Neural progenitor cell (in vitro differentiated cells): ENCODE results near the gene VPS45. TPM values are rescaled to one million over a fixed set of nuclear protein-coding genes. Genes with fewer than 3 reads are reported as not detected.

Experiments used
- DNase-seq: peaks from one replicate; pipeline ENCODE4 v3.0.0-alpha.2; 2016; ENCODE audit warnings: low spot score
- H2AFZ ChIP-seq: fragments of 200-600 bp; sonication (generic); replicated peaks from 2 replicates; pipeline ENCODE4 v1.6.1; 2016; ENCODE audit warnings: antibody characterized with exemption
- H3F3A ChIP-seq: fragments of 200-600 bp; sonication (generic); 2 replicates; pipeline ENCODE4 v1.6.1; 2016; ENCODE audit warnings: antibody characterized with exemption, low read depth
- H3K27ac ChIP-seq: fragments of 200-600 bp; sonication (generic); 2 replicates; pipeline ENCODE4 v1.5.1; 2016; ENCODE audit warnings: mild to moderate bottlenecking
- H3K27me3 ChIP-seq: fragments of 200-600 bp; sonication (generic); 2 replicates; pipeline ENCODE4 v1.6.1; 2016; ENCODE audit warnings: mild to moderate bottlenecking, moderate library complexity
- H3K36me3 ChIP-seq: fragments of 200-600 bp; sonication (generic); 2 replicates; pipeline ENCODE4 v1.5.1; 2016
- H3K4me1 ChIP-seq: fragments of 200-600 bp; sonication (generic); 2 replicates; pipeline ENCODE4 v1.6.1; 2016; ENCODE audit warnings: mixed run types
- H3K4me2 ChIP-seq: fragments of 200-600 bp; sonication (generic); 2 replicates; pipeline ENCODE4 v1.6.1; 2016
- H3K4me3 ChIP-seq: fragments of 200-600 bp; sonication (generic); 2 replicates; pipeline ENCODE4 v1.5.1; 2016
- H3K79me2 ChIP-seq: fragments of 200-600 bp; sonication (generic); 2 replicates; pipeline ENCODE4 v1.6.1; 2016; ENCODE audit warnings: low read depth
- H3K9ac ChIP-seq: fragments of 200-600 bp; sonication (generic); 2 replicates; pipeline ENCODE4 v1.6.1; 2016
- H3K9me3 ChIP-seq: fragments of 200-600 bp; sonication (generic); 2 replicates; pipeline ENCODE4 v1.5.1; 2016; ENCODE audit warnings: low read depth
- H4K20me1 ChIP-seq: fragments of 200-600 bp; sonication (generic); 2 replicates; pipeline ENCODE4 v1.6.1; 2016; ENCODE audit warnings: low read depth
- H3K27ac Mint-ChIP-seq: 3 replicates; pipeline ENCODE4 v1.8.0; 2021; ENCODE audit warnings: mixed read lengths
- H3K27me3 Mint-ChIP-seq: 2 replicates; pipeline ENCODE4 v1.8.0; 2022; ENCODE audit warnings: low read depth, mild to moderate bottlenecking, inconsistent platforms, moderate library complexity, mixed read lengths; ENCODE audit not compliant: insufficient read depth
- H3K36me3 Mint-ChIP-seq: 3 replicates; pipeline ENCODE4 v1.8.0; 2021; ENCODE audit warnings: mixed read lengths
- H3K4me1 Mint-ChIP-seq: 3 replicates; pipeline ENCODE4 v1.8.0; 2021; ENCODE audit warnings: mixed read lengths
- H3K4me3 Mint-ChIP-seq: 3 replicates; pipeline ENCODE4 v1.8.0; 2021; ENCODE audit warnings: mild to moderate bottlenecking, moderate library complexity, mixed read lengths
- H3K9me3 Mint-ChIP-seq: 3 replicates; pipeline ENCODE4 v1.8.0; 2020; ENCODE audit warnings: mixed read lengths
- CTCF ChIP-seq: fragments of 200-600 bp; sonication (generic); IDR thresholded peaks from 2 replicates; pipeline ENCODE4 v1.5.1; 2017; ENCODE audit warnings: antibody characterized with exemption, mild to moderate bottlenecking
- EZH2 ChIP-seq: fragments of 200-600 bp; sonication (generic); IDR thresholded peaks from 2 replicates; pipeline ENCODE4 v1.6.1; 2017; ENCODE audit warnings: antibody characterized with exemption, mild to moderate bottlenecking, moderate library complexity
- EZH2phosphoT487 ChIP-seq: fragments of 200-600 bp; sonication (generic); IDR thresholded peaks from 2 replicates; pipeline ENCODE4 v1.6.1; 2017; ENCODE audit warnings: antibody characterized with exemption
- total RNA-seq: library from RNA; depleted of rRNA; stranded (reverse); fragments of >200 nt; gene quantifications from 2 replicates; pipeline ENCODE4 v1.2.3, GENCODE V29; 2015; ENCODE audit warnings: low replicate concordance

VPS45 gene
- total RNA-seq, 1 donor from 2014 or later, result 68.7 TPM

GRCh38 chr1:150126811-150127210 lies 59.2 kb downstream of the VPS45 start:
- H3K4me3 Mint-ChIP-seq, result no peak overlapping the region
- peaks cover 3% of the 10 kb centered on the region for H3K36me3 Mint-ChIP-seq
- no peaks in the 10 kb centered on the region for H3K4me1 Mint-ChIP-seq
- no peak overlapping the region for H3K27ac Mint-ChIP-seq
- no peak for DNase-seq
- no peaks in the 10 kb centered on the region for H4K20me1 ChIP-seq
- H3K27me3 Mint-ChIP-seq, result no peaks in the 10 kb centered on the region
- no peak for TF ChIP-seq EZH2phosphoT487
- no peak for TF ChIP-seq CTCF
- no peak for TF ChIP-seq EZH2
- no peaks in the 10 kb centered on the region for H3F3A ChIP-seq
- H3K4me3 ChIP-seq, result no peak overlapping the region
- H3K4me2 ChIP-seq, result no peak overlapping the region
- no peaks in the 10 kb centered on the region for H3K4me1 ChIP-seq
- H3K79me2 ChIP-seq, result no peaks in the 10 kb centered on the region
- H2AFZ ChIP-seq, result no peak overlapping the region
- no peak overlapping the region for H3K27ac ChIP-seq
- no peaks in the 10 kb centered on the region for H3K9me3 ChIP-seq
- no peak overlapping the region for H3K9ac ChIP-seq
- H3K27me3 ChIP-seq, result no peaks in the 10 kb centered on the region
- H3K36me3 ChIP-seq, result no peaks in the 10 kb centered on the region
- no peaks in the 10 kb centered on the region for H3K9me3 Mint-ChIP-seq

- no peaks in the 10 kb centered on the region for H3K79me2 ChIP-seq
- DNase-seq, result no peak
- TF ChIP-seq EZH2 (no peak), CTCF (no peak), EZH2phosphoT487 (no peak)
These were observed 59.9 kb downstream of the VPS45 start for GRCh38 chr1:150127464-150127863.

DNA sequence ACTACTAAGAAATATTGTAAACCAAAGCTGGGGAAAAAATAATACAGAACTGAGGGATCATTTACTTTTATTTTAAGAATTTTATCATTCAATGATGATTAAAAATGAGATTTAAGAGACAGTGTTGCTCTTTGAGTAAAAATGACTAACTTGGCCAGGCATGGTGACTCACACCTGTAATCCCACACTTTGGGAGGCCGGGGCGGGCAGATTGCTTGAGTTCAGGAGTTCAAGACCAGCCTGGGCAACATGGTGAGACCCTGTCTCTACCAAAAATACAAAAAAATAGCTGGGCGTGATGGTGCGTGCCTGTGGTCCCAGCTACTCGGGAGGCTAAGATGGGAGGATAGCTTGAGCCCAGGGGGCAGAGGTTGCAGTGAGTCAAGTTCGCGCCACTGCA lies 60.3 kb downstream of the VPS45 start:
- Mint-ChIP-seq H3K4me1 (no peaks in the 10 kb centered on the region), H3K4me3 (no peak overlapping the region), H3K27ac (no peak overlapping the region), H3K36me3 (peaks cover 2% of the 10 kb centered on the region), H3K9me3 (no peaks in the 10 kb centered on the region), H3K27me3 (no peaks in the 10 kb centered on the region)
- H3F3A ChIP-seq, result no peaks in the 10 kb centered on the region
- no peaks in the 10 kb centered on the region for H4K20me1 ChIP-seq
- H2AFZ ChIP-seq, result no peak overlapping the region
- no peaks in the 10 kb centered on the region for H3K27me3 ChIP-seq
- H3K4me3 ChIP-seq, result no peak overlapping the region
- H3K4me1 ChIP-seq, result no peaks in the 10 kb centered on the region
- DNase-seq, result no peak
- H3K4me2 ChIP-seq, result no peak overlapping the region
- no peaks in the 10 kb centered on the region for H3K36me3 ChIP-seq
- no peaks in the 10 kb centered on the region for H3K79me2 ChIP-seq
- H3K9me3 ChIP-seq, result no peaks in the 10 kb centered on the region
- H3K27ac ChIP-seq, result no peak overlapping the region
- TF ChIP-seq EZH2, result no peak
- TF ChIP-seq CTCF, result no peak
- no peak for TF ChIP-seq EZH2phosphoT487
- no peak overlapping the region for H3K9ac ChIP-seq

More at GRCh38 chr1:150127464-150127863, 59.9 kb downstream of the VPS45 start:
- no peak overlapping the region for H3K27ac ChIP-seq
- H3F3A ChIP-seq, result no peaks in the 10 kb centered on the region
- no peaks in the 10 kb centered on the region for H3K4me1 ChIP-seq
- no peak overlapping the region for H3K4me3 ChIP-seq
- H3K36me3 ChIP-seq, result no peaks in the 10 kb centered on the region
- no peaks in the 10 kb centered on the region for H3K27me3 ChIP-seq
- Mint-ChIP-seq H3K9me3 (no peaks in the 10 kb centered on the region), H3K4me3 (no peak overlapping the region), H3K27me3 (no peaks in the 10 kb centered on the region), H3K27ac (no peak overlapping the region), H3K4me1 (no peaks in the 10 kb centered on the region), H3K36me3 (peaks cover 3% of the 10 kb centered on the region)
- H4K20me1 ChIP-seq, result no peaks in the 10 kb centered on the region
- H3K4me2 ChIP-seq, result no peak overlapping the region
- H3K9ac ChIP-seq, result no peak overlapping the region
- no peaks in the 10 kb centered on the region for H3K9me3 ChIP-seq
- no peak overlapping the region for H2AFZ ChIP-seq
